H1 (cell line): Measurements from ENCODE around the gene SP1. TPM values are rescaled to one million over a fixed set of nuclear protein-coding genes. Genes with fewer than 3 reads are reported as not detected.

Source experiments
- KDM4A ChIP-seq: IDR thresholded peaks from one replicate; pipeline ENCODE4 v1.7.1; 2012; ENCODE audit warnings: low read depth, mild to moderate bottlenecking, moderate library complexity, low read length, inconsistent platforms; ENCODE audit not compliant: severe bottlenecking
- RAD21 ChIP-seq, 2 experiments: IDR thresholded peaks in 1 of 2; conservative IDR thresholded peaks in 1 of 2; 2 replicates each; pipeline ENCODE4 v1.6.1; 2011; ENCODE audit warnings: low read depth in 2 of 2, low read length in 2 of 2, improper control_type of control experiment in 1 of 2, inconsistent platforms in 1 of 2, mild to moderate bottlenecking in 1 of 2, moderate library complexity in 1 of 2
- SUZ12 ChIP-seq: fragments of 200-600 bp; sonication (generic); IDR thresholded peaks from 2 replicates; pipeline ENCODE4 v1.6.1; 2012; ENCODE audit warnings: mild to moderate bottlenecking, inconsistent platforms, low read length, moderate library complexity, mixed read lengths
- TCF12 ChIP-seq: IDR thresholded peaks from 2 replicates; pipeline ENCODE4 v1.6.1; 2011; ENCODE audit warnings: low read depth, mild to moderate bottlenecking, low read length
- polyA plus RNA-seq, 7 experiments: library from polyadenylated mRNA; depleted of rRNA in 3 of 7; stranded (reverse) in 5 of 7; unstranded in 2 of 7; fragments of >200 nt in 5 of 7; fragments of 200-250 nt in 2 of 7; gene quantifications; 1 replicate in 5 of 7; 2 replicates in 1 of 7; 4 replicates in 1 of 7; pipeline versions ENCODE4 v1.2.1 to v1.2.3, GENCODE V29; 2011 to 2013; ENCODE audit warnings: missing spikeins in 2 of 7, mixed read lengths in 2 of 7
- total RNA-seq: library from RNA; stranded (reverse); fragmentation: NEBNext Ultra II Directional; extraction: Animal tissue kit (Norgen Biotek cat#: 25700); gene quantifications from 2 replicates; pipeline ENCODE4 v1.2.1, GENCODE V29; 2021

Gene SP1
- total and polyA plus RNA-seq, 2 of the 8 experiments (the other 6 are each of a cell fraction or from before 2014, with no cell fraction given), result 50.7 to 75.2 TPM

- TF ChIP-seq RAD21 (IDR thresholded peaks at IDR 0.05 in 1 of 2, conservative IDR thresholded peaks at IDR 0.05 in 1 of 2; ENCODE audit: low read depth in 2 of 2, low read length in 2 of 2) (no peak), KDM4A (peak; percentile 2), TCF12 (no peak), SUZ12 (peak; percentile 13; the same call in 1 of the 2 replicates)
Observed at GRCh38 chr12:53344487-53344823, 35.5 kb upstream of the SP1 start (continued).
